Measurements from ENCODE around the gene DDX25. TPM values are rescaled to one million over a fixed set of nuclear protein-coding genes. Genes with fewer than 3 reads are reported as not detected.
A peak's percentile ranks its signal among the peaks of the same experiment; 100 is the strongest.
"Not testable (repeated sequence)": the region's sequence is repeated elsewhere in the genome, so short reads cannot be mapped to it uniquely, and the experiment has no call there.

The DDX25 gene
- total RNA-seq, 1 donor from 2014 or later, result 0.46 TPM

GRCh38 chr11:125902277-125902926, 1.9 kb upstream of the DDX25 start:
- no peak for TF ChIP-seq CTCF (IDR thresholded peaks at IDR 0.05)
- H3K36me3 ChIP-seq, result peaks cover 23% of the 10 kb centered on the region
- no peaks in the 10 kb centered on the region for H3K9me3 ChIP-seq
- DNase-seq (no peak), ATAC-seq (peak; percentile 20)
- H3K27ac ChIP-seq, result peak overlapping the region; percentile 74
- H3K4me1 ChIP-seq, result peaks cover 22% of the 10 kb centered on the region
- intact Hi-C loops (cut with DNase I), result no loop called here
- H3K4me3 ChIP-seq, result peak overlapping the region; percentile 74
- H3K27me3 ChIP-seq, result peaks cover 30% of the 10 kb centered on the region

GRCh38 chr11:125902927-125903710, 1.2 kb upstream of the DDX25 start, which contains the start of gene PUS3:
PUS3 (minus strand) TSS chr11:125903206; CDS start chr11:125896284, 6,922 bp downstream.
- DNase-seq, result peak; percentile 96
- ATAC-seq, result peak; percentile 97
- intact Hi-C loops (cut with DNase I), result no loop called here

GRCh38 chr11:125904678-125905077, 370 bp downstream of the DDX25 start:
- Histone ChIP-seq H3K9me3 (no peaks in the 10 kb centered on the region), H3K36me3 (peaks cover 7% of the 10 kb centered on the region), H3K4me1 (peaks cover 22% of the 10 kb centered on the region), H3K4me3 (no peak overlapping the region), H3K27ac (no peak overlapping the region), H3K27me3 (peaks cover 30% of the 10 kb centered on the region)
- intact Hi-C loops (cut with DNase I), result no loop called here
- DNase-seq (no peak), ATAC-seq (no peak)
- no peak for TF ChIP-seq CTCF (IDR thresholded peaks at IDR 0.05)

More at GRCh38 chr11:125902927-125903710, 1.2 kb upstream of the DDX25 start, which contains the start of gene PUS3:
- Histone ChIP-seq H3K4me1 (peaks cover 22% of the 10 kb centered on the region), H3K4me3 (peak within 1 kb of the TSS; percentile 74), H3K27me3 (peaks cover 30% of the 10 kb centered on the region), H3K27ac (peak within 1 kb of the TSS; percentile 74), H3K36me3 (peaks cover 23% of the 10 kb centered on the region), H3K9me3 (no peaks in the 10 kb centered on the region)
- TF ChIP-seq CTCF (IDR thresholded peaks at IDR 0.05), result no peak

- H3K4me1 ChIP-seq, result no peaks in the 10 kb centered on the region
- no peak overlapping the region for H3K4me3 ChIP-seq
- H3K36me3 ChIP-seq, result no peaks in the 10 kb centered on the region
- H3K9me3 ChIP-seq, result no peaks in the 10 kb centered on the region
- H3K27me3 ChIP-seq, result peaks cover 12% of the 10 kb centered on the region
- TF ChIP-seq CTCF (IDR thresholded peaks at IDR 0.05), result no peak
- DNase-seq (no peak), ATAC-seq (no peak)
- intact Hi-C loops (cut with DNase I), result no loop called here
- no peak overlapping the region for H3K27ac ChIP-seq
These were observed 6.0 kb downstream of the DDX25 start for GRCh38 chr11:125910226-125910849.

DNA sequence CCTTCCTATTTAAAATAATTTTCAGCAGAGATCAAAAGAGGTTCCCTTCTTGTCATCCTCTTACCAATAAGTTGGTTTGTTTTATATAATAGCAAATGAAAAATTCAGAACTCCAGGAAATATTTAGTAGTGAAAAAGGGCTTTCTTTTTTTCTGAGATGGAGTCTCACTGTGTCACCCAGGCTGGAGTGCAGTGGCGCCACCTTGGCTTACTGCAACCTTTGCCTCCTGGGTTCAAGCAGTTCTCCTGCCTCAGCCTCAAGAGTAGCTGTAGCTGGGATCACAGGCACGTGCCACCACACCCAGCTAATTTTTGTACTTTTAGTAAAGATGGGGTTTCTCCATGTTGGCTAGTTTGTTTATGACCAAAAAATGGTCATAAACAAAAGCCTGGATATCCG, 10.3 kb downstream of the DDX25 start:
- DNase-seq; H3K27ac ChIP-seq; intact Hi-C loops (cut with DNase I); H3K9me3 ChIP-seq; H3K4me3 ChIP-seq; H3K27me3 ChIP-seq; H3K36me3 ChIP-seq; H3K4me1 ChIP-seq; ATAC-seq: not testable (repeated sequence)
